Keratinocyte (primary cell): ENCODE data around the gene XRCC3. TPM values are rescaled to one million over a fixed set of nuclear protein-coding genes. Genes with fewer than 3 reads are reported as not detected.

Experiments
- DNase-seq: peaks from one replicate; pipeline ENCODE4 v3.0.0-alpha.2; 2011; ENCODE audit warnings: low read depth, missing footprints, low spot score
- FAIRE-seq: peaks from 2 replicates; lab custom pipeline; 2011; peaks lifted over from hg19 to GRCh38; lab: Jason Lieb, UNC
- H2AFZ ChIP-seq: 2 replicates; pipeline ENCODE4 v1.6.0; 2012; ENCODE audit warnings: low read length, control low read depth, inconsistent platforms; ENCODE audit not compliant: control insufficient read depth
- H3K27ac ChIP-seq: 2 replicates; pipeline ENCODE4 v1.5.1; 2011; ENCODE audit warnings: low read length; ENCODE audit not compliant: control insufficient read depth, insufficient read depth
- H3K27me3 ChIP-seq: 3 replicates; pipeline ENCODE4 v1.6.0; 2011; ENCODE audit warnings: low read length; ENCODE audit not compliant: control insufficient read depth, insufficient read depth; ENCODE audit errors: extremely low read depth
- H3K36me3 ChIP-seq, 2 experiments: 2 replicates in 1 of 2; 3 replicates in 1 of 2; pipeline ENCODE4 v1.5.1; 2011; ENCODE audit warnings: low read length in 2 of 2, mild to moderate bottlenecking in 1 of 2; ENCODE audit not compliant: control insufficient read depth in 2 of 2, insufficient read depth in 2 of 2; ENCODE audit errors: extremely low read depth in 1 of 2
- H3K4me1 ChIP-seq: 3 replicates; pipeline ENCODE4 v1.5.1; 2011; ENCODE audit warnings: low read length; ENCODE audit not compliant: control insufficient read depth, insufficient read depth; ENCODE audit errors: extremely low read depth
- H3K4me2 ChIP-seq: 3 replicates; pipeline ENCODE4 v1.6.0; 2011; ENCODE audit warnings: low read depth, low read length; ENCODE audit not compliant: control insufficient read depth, insufficient read depth; ENCODE audit errors: extremely low read depth
- H3K4me3 ChIP-seq, 3 experiments: fragments of 200-600 bp in 1 of 3; sonication (generic) in 1 of 3; 2 replicates in 2 of 3; 3 replicates in 1 of 3; pipeline ENCODE4 v1.5.1; 2011 to 2016; ENCODE audit warnings: low read length in 3 of 3, mild to moderate bottlenecking in 3 of 3, control low read depth in 2 of 3, inconsistent platforms in 1 of 3, low read depth in 1 of 3, mixed read lengths in 1 of 3, mixed run types in 1 of 3, moderate library complexity in 1 of 3; ENCODE audit not compliant: control insufficient read depth in 2 of 3, insufficient read depth in 2 of 3; ENCODE audit errors: extremely low read depth in 1 of 3
- H3K79me2 ChIP-seq: 2 replicates; pipeline ENCODE4 v1.6.0; 2012; ENCODE audit warnings: low read length; ENCODE audit not compliant: control insufficient read depth, insufficient read depth
- H3K9ac ChIP-seq: 3 replicates; pipeline ENCODE4 v1.6.0; 2011; ENCODE audit warnings: low read length; ENCODE audit not compliant: control insufficient read depth, insufficient read depth; ENCODE audit errors: extremely low read depth
- H3K9me1 ChIP-seq: 3 replicates; pipeline ENCODE4 v1.6.0; 2011; ENCODE audit warnings: low read length; ENCODE audit not compliant: control insufficient read depth, insufficient read depth; ENCODE audit errors: extremely low read depth
- H3K9me3 ChIP-seq: 2 replicates; pipeline ENCODE4 v1.5.1; 2012; ENCODE audit warnings: low read depth, low read length; ENCODE audit not compliant: control insufficient read depth
- H4K20me1 ChIP-seq: 3 replicates; pipeline ENCODE4 v1.6.0; 2011; ENCODE audit warnings: low read length; ENCODE audit not compliant: control insufficient read depth, insufficient read depth; ENCODE audit errors: extremely low read depth
- EZH2 ChIP-seq: IDR thresholded peaks from one replicate; pipeline ENCODE4 v1.6.1; 2012; ENCODE audit warnings: inconsistent platforms, mild to moderate bottlenecking, low read length, moderate library complexity
- dilution Hi-C: fragments of 300-500 bp; cut with MboI; formaldehyde crosslinking; loops from one replicate; pipeline ENCODE4 v1.7.0; 2020; ENCODE audit warnings: low sequenced_read_pairs; ENCODE audit not compliant: extremely low pct_ligation_motif_present
- polyA plus RNA-seq, 5 experiments: library from polyadenylated mRNA; depleted of rRNA in 3 of 5; stranded (reverse) in 3 of 5; stranded (forward) in 1 of 5; unstranded in 1 of 5; fragments of >200 nt; gene quantifications; 1 replicate in 1 of 5; 2 replicates in 3 of 5; 3 replicates in 1 of 5; pipeline versions ENCODE4 v1.2.1 to v1.2.3, GENCODE V29; 2011 to 2012; ENCODE audit warnings: missing spikeins in 2 of 5, low read depth in 1 of 5, low replicate concordance in 1 of 5
- TF ChIP-seq, protein P1 (sequence below), 3 experiments: IDR thresholded peaks in 1 of 3; conservative IDR thresholded peaks in 1 of 3; optimal IDR thresholded peaks in 1 of 3; 2 replicates in 2 of 3; 3 replicates in 1 of 3; pipeline versions ENCODE3 to v1.5.1; 2011; ENCODE audit warnings: low read length in 3 of 3, mild to moderate bottlenecking in 3 of 3, moderate library complexity in 2 of 3, control low read depth in 1 of 3, inconsistent platforms in 1 of 3; ENCODE audit not compliant: insufficient read depth in 2 of 3; ENCODE audit errors: extremely low read depth in 1 of 3

XRCC3 gene
- polyA plus RNA-seq, 1 donor (not counting 4 experiments of a cell fraction or from before 2014, with no cell fraction given) = 21.0 TPM

GRCh38 chr14:103675957-103676356, 39.3 kb downstream of the XRCC3 start:
- Histone ChIP-seq H3K9me3 (no peaks in the 10 kb centered on the region), H3K9ac (no peak overlapping the region), H3K4me3 (no peak overlapping the region), H3K36me3 (peaks cover 44 to 53% of the 10 kb centered on the region in 2 experiments), H4K20me1 (peaks cover 2% of the 10 kb centered on the region), H3K4me1 (no peaks in the 10 kb centered on the region), H2AFZ (no peak overlapping the region), H3K4me2 (no peak overlapping the region), H3K9me1 (no peaks in the 10 kb centered on the region), H3K79me2 (no peaks in the 10 kb centered on the region), H3K27me3 (no peaks in the 10 kb centered on the region), H3K27ac (no peak overlapping the region)
- FAIRE-seq = no peak
- TF ChIP-seq, protein P1, sequence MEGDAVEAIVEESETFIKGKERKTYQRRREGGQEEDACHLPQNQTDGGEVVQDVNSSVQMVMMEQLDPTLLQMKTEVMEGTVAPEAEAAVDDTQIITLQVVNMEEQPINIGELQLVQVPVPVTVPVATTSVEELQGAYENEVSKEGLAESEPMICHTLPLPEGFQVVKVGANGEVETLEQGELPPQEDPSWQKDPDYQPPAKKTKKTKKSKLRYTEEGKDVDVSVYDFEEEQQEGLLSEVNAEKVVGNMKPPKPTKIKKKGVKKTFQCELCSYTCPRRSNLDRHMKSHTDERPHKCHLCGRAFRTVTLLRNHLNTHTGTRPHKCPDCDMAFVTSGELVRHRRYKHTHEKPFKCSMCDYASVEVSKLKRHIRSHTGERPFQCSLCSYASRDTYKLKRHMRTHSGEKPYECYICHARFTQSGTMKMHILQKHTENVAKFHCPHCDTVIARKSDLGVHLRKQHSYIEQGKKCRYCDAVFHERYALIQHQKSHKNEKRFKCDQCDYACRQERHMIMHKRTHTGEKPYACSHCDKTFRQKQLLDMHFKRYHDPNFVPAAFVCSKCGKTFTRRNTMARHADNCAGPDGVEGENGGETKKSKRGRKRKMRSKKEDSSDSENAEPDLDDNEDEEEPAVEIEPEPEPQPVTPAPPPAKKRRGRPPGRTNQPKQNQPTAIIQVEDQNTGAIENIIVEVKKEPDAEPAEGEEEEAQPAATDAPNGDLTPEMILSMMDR (optimal IDR thresholded peaks at IDR 0.05 in 1 of 3, IDR thresholded peaks at IDR 0.05 in 1 of 3, conservative IDR thresholded peaks at IDR 0.05 in 1 of 3; ENCODE audit: extremely low read depth in 1 of 3, insufficient read depth in 2 of 3, low read length in 3 of 3) = no peak
- TF ChIP-seq EZH2 = no peak
- DNase-seq = no peak
- dilution Hi-C loops = no loop called here

- H3K4me1 ChIP-seq = no peaks in the 10 kb centered on the region
- peaks cover 35 to 41% of the 10 kb centered on the region in 2 experiments for H3K36me3 ChIP-seq
- peaks cover 14% of the 10 kb centered on the region for H3K79me2 ChIP-seq
- no peaks in the 10 kb centered on the region for H3K9me3 ChIP-seq
- FAIRE-seq (no peak), DNase-seq (no peak)
- no peak for TF ChIP-seq EZH2
- TF ChIP-seq, protein P1 (optimal IDR thresholded peaks at IDR 0.05 in 1 of 3, IDR thresholded peaks at IDR 0.05 in 1 of 3, conservative IDR thresholded peaks at IDR 0.05 in 1 of 3; ENCODE audit: extremely low read depth in 1 of 3, insufficient read depth in 2 of 3, low read length in 3 of 3) = no peak
- no peak overlapping the region for H3K4me3 ChIP-seq
- H3K4me2 ChIP-seq = no peak overlapping the region
- no peak overlapping the region for H2AFZ ChIP-seq
- H3K9me1 ChIP-seq = no peaks in the 10 kb centered on the region
- H3K9ac ChIP-seq = no peak overlapping the region
- dilution Hi-C loops = no loop called here
- no peaks in the 10 kb centered on the region for H3K27me3 ChIP-seq
- peaks cover 2% of the 10 kb centered on the region for H4K20me1 ChIP-seq
- H3K27ac ChIP-seq = no peak overlapping the region
Measured at GRCh38 chr14:103671911-103672310, 43.3 kb downstream of the XRCC3 start.
